Measurements from ENCODE around the gene HSPB8. TPM values are rescaled to one million over a fixed set of nuclear protein-coding genes. Genes with fewer than 3 reads are reported as not detected.

HSPB8 gene
- total and polyA plus RNA-seq, 9 donors: 7.4 to 48.8 (median 18.0) TPM

- intact Hi-C loops (cut with DNase I): no loop called here
- no peak overlapping the region for H3K27ac ChIP-seq
- no peak for DNase-seq
- no peaks in the 10 kb centered on the region for H3K9me3 ChIP-seq
- H3K4me1 ChIP-seq (ENCODE audit: insufficient read depth): no peaks in the 10 kb centered on the region
- no peak overlapping the region for H3K4me3 ChIP-seq
- no peaks in the 10 kb centered on the region for H3K36me3 ChIP-seq
- no peaks in the 10 kb centered on the region for H3K27me3 ChIP-seq
- no peak for TF ChIP-seq POLR2A (IDR thresholded peaks at IDR 0.05)
- no peak for TF ChIP-seq EP300 (IDR thresholded peaks at IDR 0.05)
- no peak for TF ChIP-seq CTCF (IDR thresholded peaks at IDR 0.05)
- 85 to 92% (median 88%) methylated on average over 4 of the region's 4 CpGs for WGBS, 3 donors
These were observed 21.9 kb downstream of the HSPB8 start for GRCh38 chr12:119200601-119201000.

GRCh38 chr12:119201789-119202543 lies 23.2 kb downstream of the HSPB8 start:
- no peak overlapping the region for H3K27ac ChIP-seq
- no peaks in the 10 kb centered on the region for H3K4me1 ChIP-seq (ENCODE audit: insufficient read depth)
- 66 to 82% (median 78%) methylated on average over 9 of the region's 9 CpGs for WGBS, 3 donors
- no peak for DNase-seq
- H3K36me3 ChIP-seq: no peaks in the 10 kb centered on the region
- no peak for TF ChIP-seq CTCF (IDR thresholded peaks at IDR 0.05)
- no peak for TF ChIP-seq EP300 (IDR thresholded peaks at IDR 0.05)
- TF ChIP-seq POLR2A (IDR thresholded peaks at IDR 0.05): no peak
- H3K27me3 ChIP-seq: no peaks in the 10 kb centered on the region
- H3K9me3 ChIP-seq: no peaks in the 10 kb centered on the region
- H3K4me3 ChIP-seq: no peak overlapping the region
- intact Hi-C loops (cut with DNase I): no loop called here

- no peaks in the 10 kb centered on the region for H3K27me3 ChIP-seq
- H3K36me3 ChIP-seq: no peaks in the 10 kb centered on the region
- DNase-seq: no peak
- TF ChIP-seq POLR2A (IDR thresholded peaks at IDR 0.05) (no peak), CTCF (IDR thresholded peaks at IDR 0.05) (no peak), EP300 (IDR thresholded peaks at IDR 0.05) (no peak)
- no peaks in the 10 kb centered on the region for H3K4me1 ChIP-seq (ENCODE audit: insufficient read depth)
- intact Hi-C loops (cut with DNase I): no loop called here
- no peak overlapping the region for H3K4me3 ChIP-seq
- no peak overlapping the region for H3K27ac ChIP-seq
- WGBS, 3 donors: 35 to 45% (median 39%) methylated on average over 2 of the region's 2 CpGs
- H3K9me3 ChIP-seq: no peaks in the 10 kb centered on the region
These were observed 23.8 kb downstream of the HSPB8 start for GRCh38 chr12:119202544-119202943.

- H3K27ac ChIP-seq: no peak overlapping the region
- 14 to 22% (median 16%) methylated on average over 2 of the region's 2 CpGs for WGBS, 3 donors
- no peaks in the 10 kb centered on the region for H3K9me3 ChIP-seq
- H3K4me3 ChIP-seq: no peak overlapping the region
- no peaks in the 10 kb centered on the region for H3K36me3 ChIP-seq
- no peaks in the 10 kb centered on the region for H3K4me1 ChIP-seq (ENCODE audit: insufficient read depth)
- no peak for TF ChIP-seq EP300 (IDR thresholded peaks at IDR 0.05)
- no peak for TF ChIP-seq CTCF (IDR thresholded peaks at IDR 0.05)
- no peak for TF ChIP-seq POLR2A (IDR thresholded peaks at IDR 0.05)
- intact Hi-C loops (cut with DNase I): no loop called here
- DNase-seq: no peak
- H3K27me3 ChIP-seq: no peaks in the 10 kb centered on the region
These were observed 25.4 kb downstream of the HSPB8 start for GRCh38 chr12:119204131-119204530.
